GM18873 (cell line): ENCODE measurements around the gene RIMS1.
"Not testable (repeated sequence)": the region's sequence is repeated elsewhere in the genome, so short reads cannot be mapped to it uniquely, and the experiment has no call there.

Source experiments
- ATAC-seq: cut with Tn5 transposase; IDR thresholded peaks from one replicate; pipeline ENCODE4 v1.9.1; 2021; ENCODE audit warnings: mild to moderate bottlenecking, moderate library complexity, moderate number of reproducible peaks; ENCODE audit not compliant: unreplicated experiment, low FRiP score

RIMS1 gene

DNA sequence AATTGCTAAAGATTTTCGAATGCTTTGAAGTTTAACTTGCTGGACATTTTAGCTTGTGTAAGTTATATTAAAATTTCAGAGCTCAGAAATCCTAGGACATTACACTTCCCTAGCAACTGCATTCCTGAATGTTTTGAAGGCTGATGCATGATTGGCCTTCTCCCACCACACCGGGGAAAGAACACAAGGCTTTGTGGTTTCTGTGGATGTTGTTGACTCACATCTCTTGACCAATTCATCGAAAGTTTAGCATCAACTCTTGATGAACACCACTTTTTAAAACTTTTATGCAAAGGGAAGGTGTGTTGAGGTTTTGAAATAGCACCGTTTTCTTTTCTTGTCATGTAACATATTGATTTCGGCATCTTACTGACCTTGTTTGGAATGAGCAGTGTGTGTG lies 81.1 kb downstream of the RIMS1 start:
- ATAC-seq = no peak

- ATAC-seq = no peak
Observed at GRCh38 chr6:71977884-71978283, 91.5 kb downstream of the RIMS1 start.

GRCh38 chr6:71979911-71980310 lies 93.6 kb downstream of the RIMS1 start:
- no peak for ATAC-seq

DNA sequence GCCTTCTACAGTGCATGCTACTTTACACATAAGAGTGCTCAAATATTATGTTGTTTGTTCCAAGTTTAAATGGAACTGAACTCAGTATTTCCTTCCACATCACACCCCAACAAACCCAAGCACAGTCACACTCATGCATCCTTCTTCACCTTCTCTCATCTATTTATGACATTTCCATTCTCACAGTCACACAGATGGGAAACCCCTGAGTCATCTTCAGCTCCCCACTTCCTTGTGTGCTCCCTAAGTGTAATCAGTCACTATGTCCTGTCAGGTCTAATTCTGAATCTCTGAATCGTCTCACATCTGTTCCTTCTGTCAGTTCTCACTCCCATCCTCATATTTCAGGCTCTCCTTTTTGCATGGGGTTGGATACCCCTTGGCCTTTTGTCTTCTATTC lies 96.0 kb downstream of the RIMS1 start:
- ATAC-seq = peak; percentile 90

DNA sequence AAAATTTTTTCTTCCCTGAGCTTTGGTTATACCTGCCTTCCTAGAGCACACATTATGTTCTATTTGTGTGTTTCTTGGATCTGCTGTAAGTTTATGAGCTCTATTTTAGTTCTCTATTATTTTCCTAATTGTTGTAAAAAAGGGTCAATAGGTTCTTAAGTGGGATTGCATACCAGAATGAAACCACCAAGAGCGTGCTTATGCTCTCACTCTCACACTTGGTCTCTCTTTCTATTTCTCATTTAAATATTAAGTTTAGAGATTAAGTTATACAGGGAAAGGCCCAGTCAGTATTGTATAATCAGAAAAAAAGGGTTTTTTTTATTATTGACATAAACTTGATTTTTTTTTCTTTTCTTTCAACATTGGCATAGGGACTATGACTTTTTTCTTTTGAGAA lies 96.8 kb downstream of the RIMS1 start:
- ATAC-seq = peak; percentile 36

DNA sequence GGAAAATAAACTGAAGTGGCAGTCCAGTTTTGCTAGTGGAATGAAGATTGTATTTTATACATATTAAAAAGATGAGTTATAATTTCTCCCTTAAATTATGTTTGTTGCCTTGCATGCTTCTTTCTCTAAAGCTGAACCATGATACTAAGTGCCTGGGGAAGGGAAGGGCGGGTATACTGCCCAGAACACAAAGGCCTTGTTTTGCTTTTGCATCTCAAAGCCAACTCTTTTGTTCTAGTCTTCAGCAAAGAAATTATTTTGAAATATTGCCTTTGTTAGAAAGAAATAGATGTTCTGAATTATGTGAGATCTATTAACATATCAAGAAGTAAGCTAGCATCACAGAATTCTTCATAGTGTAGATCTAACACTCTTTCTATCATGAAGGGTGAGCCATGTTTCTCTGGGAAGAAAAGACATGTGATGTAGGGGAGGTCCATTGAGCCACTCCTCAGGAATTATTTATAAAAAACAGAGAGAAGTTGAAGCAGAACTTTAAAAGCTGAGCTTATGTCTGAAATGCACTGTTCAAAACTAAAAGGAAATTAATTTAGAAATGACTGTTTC lies 108.4 kb downstream of the RIMS1 start:
- no peak for ATAC-seq

DNA sequence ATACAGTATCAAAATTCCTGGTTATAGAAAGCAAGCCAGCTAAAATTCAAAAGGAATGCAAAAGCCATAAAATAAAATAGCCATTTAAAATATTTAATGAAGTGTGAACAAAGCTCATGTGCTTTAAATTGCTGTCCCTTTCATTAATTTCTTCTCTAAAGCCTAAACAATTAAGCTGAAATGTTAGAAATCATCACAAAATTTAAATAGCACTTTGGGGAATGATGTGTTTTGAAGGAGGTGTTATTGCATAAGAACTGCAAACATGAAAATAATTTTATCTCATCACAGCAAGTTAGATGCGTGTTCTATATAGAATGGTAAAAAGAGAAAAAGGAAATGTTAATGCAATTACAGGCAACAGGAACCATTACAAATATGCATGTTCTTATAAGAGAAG lies 111.0 kb downstream of the RIMS1 start:
- ATAC-seq = no peak

DNA sequence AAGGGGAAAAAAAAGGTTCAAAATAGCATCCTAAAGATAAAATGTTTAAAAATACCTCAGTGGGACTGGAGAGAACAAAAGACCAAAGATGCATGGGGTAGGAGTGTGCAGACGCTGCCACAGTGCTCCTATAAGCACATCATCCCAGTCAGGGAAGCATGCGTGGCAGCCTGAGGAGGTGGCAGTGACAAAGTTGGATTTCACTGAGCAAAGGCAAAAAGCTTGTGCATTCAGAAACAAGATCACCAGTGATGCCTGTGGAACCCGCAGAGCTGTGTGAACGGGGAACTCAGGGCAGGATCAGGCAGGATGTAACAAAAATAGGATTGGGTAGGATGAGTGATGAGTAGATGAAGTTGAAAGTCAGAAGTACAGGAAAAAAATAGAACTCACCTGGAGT lies 116.1 kb downstream of the RIMS1 start:
- no peak for ATAC-seq

DNA sequence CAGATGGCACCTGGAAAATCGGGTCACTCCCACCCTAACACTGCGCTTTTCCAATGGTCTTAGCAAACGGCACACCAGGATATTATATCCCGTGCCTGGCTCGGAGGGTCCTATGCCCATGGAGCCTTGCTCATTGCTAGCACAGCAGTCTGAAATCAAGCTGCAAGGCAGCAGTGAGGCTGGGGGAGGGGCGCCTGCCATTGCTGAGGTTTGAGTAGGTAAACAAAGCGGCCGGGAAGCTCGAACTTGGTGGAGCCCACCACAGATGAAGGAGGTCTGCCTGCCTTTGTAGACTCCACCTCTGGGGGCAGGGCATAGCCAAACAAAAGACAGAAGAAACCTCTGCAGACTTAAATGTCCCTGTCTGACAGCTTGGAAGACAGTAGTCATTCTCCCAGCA lies 120.2 kb downstream of the RIMS1 start:
- ATAC-seq = not testable (repeated sequence)

GRCh38 chr6:72022830-72023229 lies 136.5 kb downstream of the RIMS1 start:
- ATAC-seq = no peak

DNA sequence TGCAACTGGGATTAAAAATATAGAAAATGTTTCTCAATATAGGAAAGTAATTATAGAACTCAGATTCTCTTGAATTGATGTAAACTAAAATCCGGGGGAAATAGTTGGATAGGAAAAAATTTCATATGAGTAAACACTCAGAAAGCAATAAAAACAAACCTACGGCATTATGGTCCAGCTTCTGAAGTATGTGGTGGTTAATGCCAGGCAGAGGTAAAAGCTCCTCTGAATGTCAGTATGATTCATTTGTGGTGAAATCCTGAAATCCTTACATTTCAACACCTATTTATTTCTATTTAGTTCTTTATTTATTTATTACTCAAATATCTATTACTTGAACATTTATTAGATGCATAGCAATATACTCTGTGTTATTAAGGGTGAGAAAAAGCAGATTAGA lies 145.1 kb downstream of the RIMS1 start:
- ATAC-seq = no peak

DNA sequence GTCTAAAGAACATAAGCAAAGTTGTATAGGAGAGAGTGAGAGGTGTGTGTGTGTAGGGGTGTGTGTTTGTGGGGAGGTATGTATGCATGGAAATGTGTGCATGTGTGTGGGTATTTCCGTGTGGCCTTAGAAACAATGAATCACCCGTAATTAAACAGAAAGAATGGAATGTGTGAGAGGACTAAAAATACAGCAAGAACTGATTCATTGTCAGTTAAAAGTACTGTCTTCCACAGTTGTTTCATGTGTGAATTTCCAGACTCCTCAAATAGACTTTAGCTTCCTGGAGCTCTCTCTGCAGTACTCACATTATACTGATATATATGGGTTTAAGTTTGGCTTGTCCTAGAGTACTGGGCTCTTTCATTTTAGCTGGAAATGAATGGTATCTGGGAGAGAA lies 145.7 kb downstream of the RIMS1 start:
- ATAC-seq = no peak

DNA sequence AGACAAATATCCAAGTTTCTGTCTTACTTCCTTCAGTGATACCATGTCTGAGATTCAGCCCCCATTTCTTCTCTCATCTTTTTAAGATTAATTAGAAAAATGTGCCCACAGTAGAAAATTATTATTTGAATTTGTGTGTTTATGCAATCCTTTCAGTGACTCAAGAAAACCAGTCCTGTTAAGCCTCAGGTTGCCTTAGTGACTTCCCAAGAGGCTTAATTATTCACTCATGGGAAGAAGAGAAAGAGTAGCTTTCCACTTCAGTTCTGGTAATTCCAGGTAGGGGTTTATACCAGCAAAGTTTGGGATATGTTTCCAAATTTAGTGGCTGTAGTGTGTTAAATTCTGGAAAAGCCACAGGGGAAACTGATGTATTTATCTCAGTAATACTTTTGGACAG lies 149.1 kb downstream of the RIMS1 start:
- no peak for ATAC-seq

DNA sequence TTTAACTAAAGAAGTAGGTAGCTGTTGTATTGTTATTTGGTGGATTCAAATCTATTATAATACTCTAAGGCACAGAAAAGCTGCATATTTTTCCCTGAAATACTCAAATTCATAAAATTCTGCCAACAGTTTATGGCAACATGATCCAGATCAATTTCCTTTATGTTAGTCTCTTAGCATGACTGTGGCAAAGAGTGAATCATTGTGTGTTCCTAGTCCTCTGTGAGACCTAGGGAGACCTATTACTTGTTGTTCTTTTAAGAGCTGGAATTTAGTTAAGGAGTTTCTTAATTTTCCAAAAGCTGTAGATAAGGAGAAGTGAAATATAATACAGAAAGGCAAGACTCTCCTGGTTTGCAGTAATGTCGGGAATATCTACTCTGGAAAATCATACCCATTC lies 149.6 kb downstream of the RIMS1 start:
- no peak for ATAC-seq

DNA sequence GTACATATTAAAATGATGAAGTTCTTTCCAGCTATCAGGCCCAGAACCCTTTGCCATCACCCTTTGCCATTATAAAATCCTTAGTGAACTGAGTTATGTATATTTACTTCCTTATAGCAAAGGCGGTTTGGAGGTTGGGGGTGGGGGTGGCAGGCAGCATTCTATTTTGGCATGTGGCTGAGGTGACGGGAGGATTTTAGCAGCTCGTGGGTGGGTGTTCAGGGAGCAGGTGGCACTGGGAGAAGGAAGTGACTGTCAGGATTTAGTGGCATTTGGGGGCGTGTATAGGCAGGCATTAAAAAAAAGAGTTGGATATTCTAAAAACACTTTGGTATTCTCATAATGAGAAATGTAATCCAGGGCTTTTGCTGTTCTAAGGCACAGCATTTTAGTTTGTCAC lies 150.7 kb downstream of the RIMS1 start:
- no peak for ATAC-seq

DNA sequence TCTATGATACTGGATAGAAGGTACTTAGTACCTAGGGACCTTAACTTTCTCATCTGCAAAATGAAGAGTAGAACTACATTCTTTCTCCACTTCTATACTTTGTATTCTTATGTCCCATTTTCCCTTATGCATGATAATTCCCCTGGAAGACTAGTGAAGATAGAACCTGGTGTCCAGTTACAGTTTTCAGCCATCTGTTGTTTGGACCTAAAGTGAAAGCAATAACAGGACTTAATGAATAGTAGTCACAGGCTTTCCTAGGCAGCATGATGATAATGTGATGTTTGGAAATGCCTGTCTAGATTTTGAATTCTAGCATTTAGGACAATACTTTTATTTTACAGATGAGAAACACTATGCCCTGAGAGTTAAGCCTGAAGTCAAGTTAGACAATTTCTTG lies 153.8 kb downstream of the RIMS1 start:
- no peak for ATAC-seq

DNA sequence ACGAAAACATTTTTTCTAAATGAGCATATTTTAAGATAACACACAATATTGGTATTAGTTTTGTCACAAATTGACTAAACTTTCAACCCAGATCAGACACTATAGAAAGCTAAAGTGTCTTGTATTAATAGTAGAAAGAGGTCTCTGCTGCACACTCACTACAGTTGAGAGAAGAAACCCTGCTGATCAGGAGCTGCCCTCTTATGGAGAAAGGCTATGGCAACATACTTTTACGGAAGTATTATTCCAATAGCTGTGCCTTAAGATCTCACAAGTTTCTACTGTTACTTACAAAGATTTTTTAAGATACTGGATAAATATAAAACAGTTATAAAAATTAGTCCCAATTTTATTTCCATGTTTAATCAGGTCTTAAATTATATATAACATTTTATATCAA lies 155.7 kb downstream of the RIMS1 start:
- no peak for ATAC-seq

GRCh38 chr6:72048080-72048479 lies 161.7 kb downstream of the RIMS1 start:
- no peak for ATAC-seq

DNA sequence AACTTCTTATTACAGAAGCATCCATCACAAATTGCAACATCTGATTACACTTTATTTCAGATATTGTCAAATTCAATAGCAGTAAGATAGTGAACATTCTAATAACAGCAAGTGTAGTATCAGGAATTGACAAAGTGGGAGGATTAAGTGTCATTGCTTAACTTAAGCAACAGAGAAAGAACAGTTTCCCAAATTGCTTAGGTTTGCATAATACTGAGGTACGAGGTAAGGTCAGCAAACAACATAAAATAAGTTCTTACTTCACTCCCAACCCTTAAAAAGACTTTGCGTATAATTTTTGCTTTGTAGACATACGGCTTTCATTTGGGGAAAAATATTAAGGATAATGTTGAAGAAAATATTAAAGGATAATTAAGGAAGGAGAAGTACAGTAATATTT lies 163.0 kb downstream of the RIMS1 start:
- no peak for ATAC-seq

DNA sequence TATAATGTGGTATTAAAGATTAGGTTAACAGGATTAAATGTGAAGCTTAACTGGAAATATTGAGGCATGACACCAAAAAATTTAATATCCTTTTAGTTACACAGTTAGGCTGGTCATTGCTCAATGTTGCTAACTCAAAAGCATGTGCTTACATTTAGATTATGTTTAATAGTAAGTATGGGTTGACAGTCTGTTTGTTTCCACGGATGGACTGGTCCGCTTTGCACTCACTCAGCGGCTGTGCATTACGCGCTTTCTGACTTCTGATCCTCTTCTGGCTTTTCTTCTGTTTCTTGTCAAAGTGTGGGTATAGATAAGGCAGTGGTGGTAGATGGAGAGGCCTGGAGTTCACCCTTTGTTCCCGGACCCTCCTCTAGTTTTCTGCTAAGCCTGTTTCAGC lies 174.9 kb downstream of the RIMS1 start:
- no peak for ATAC-seq

GRCh38 chr6:72064399-72064975 lies 178.1 kb downstream of the RIMS1 start:
- no peak for ATAC-seq

DNA sequence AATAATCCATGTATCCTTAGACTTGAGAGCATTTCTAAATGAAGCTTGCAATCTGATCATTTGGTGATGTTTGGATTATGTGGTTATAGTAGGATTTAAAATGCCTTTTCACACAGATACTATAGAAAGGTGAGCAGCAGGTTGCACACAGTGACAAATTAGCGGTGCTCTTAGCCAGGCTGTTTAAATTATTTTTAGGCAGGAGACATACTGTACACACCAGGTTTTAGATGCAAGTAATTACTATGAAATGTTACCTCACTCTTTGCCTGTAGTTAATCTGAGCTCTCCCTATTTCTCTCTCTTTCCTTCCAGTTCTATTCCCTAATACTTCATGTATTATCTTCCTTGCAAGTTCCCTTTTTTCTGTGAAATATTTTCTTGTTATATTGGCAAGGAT lies 191.7 kb downstream of the RIMS1 start:
- no peak for ATAC-seq
